HepG2 (cell line): ENCODE results near the gene E2F1.

Source experiments
- FOXK2 ChIP-seq: fragments of 450-650 bp; IDR thresholded peaks from 2 replicates; pipeline ENCODE4 v1.6.1; 2016
- MAFG ChIP-seq: sonication (generic); formaldehyde crosslinking; IDR thresholded peaks from 2 replicates; pipeline ENCODE4 v1.5.1; 2020; ENCODE audit warnings: mild to moderate bottlenecking, missing genetic modification reagents
- RAD21 ChIP-seq: fragments of 450-650 bp; formaldehyde crosslinking; IDR thresholded peaks from 2 replicates; pipeline ENCODE4 v1.5.0; 2020; ENCODE audit warnings: mild to moderate bottlenecking
- RELA ChIP-seq: sonication (generic); formaldehyde crosslinking; IDR thresholded peaks from 2 replicates; pipeline ENCODE4 v1.4.0; 2020; ENCODE audit warnings: missing genetic modification reagents
- TF ChIP-seq, protein P1 (sequence below): sonication (generic); formaldehyde crosslinking; IDR thresholded peaks from 2 replicates; pipeline ENCODE4 v1.5.0; 2020; ENCODE audit warnings: mild to moderate bottlenecking, missing genetic modification reagents, moderate library complexity
- TF ChIP-seq, protein P2 (sequence below): IDR thresholded peaks from 2 replicates; pipeline ENCODE4 v1.6.1; 2012; ENCODE audit warnings: low read length, improper control_type of control experiment

DNA sequence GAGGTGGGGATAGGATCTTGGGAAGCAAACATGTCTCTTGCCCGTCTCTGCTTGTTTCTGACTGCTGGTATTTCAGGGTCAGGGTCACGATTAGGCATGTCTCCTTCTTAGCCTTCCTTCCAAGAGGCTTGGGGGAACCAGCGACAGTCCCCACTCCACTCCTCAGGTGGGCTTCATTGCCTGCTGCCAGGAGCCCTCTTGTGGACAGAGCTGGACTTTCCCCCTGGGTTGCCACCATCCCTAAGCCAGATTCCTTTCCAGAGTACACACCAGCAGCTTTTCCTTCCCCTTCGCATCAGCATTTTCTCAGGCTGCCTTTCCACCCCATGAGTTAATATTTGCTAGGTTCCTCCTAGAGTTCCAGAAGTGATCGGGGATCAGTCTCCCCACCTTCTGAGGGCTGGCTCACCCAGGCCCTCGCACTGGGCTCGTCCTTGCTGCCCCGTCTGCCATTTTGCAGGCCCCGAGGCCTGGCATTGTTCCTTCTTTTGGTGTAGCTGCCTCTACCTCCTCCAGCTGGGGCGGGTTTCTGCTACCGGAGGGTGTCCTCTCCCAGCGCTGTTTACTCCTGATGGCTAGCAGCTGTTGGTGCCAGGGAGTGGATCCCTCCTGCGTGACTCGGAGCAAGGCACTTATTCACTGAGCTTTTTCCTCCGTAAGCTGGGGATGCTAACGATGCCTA lies 32.8 kb downstream of the E2F1 start:
- TF ChIP-seq FOXK2 (no peak), RAD21 (CRISPR knock-in tag) (peak; percentile 96), RELA (CRISPR knock-in tag) (no peak), MAFG (CRISPR knock-in tag) (no peak)
- TF ChIP-seq, protein P1, sequence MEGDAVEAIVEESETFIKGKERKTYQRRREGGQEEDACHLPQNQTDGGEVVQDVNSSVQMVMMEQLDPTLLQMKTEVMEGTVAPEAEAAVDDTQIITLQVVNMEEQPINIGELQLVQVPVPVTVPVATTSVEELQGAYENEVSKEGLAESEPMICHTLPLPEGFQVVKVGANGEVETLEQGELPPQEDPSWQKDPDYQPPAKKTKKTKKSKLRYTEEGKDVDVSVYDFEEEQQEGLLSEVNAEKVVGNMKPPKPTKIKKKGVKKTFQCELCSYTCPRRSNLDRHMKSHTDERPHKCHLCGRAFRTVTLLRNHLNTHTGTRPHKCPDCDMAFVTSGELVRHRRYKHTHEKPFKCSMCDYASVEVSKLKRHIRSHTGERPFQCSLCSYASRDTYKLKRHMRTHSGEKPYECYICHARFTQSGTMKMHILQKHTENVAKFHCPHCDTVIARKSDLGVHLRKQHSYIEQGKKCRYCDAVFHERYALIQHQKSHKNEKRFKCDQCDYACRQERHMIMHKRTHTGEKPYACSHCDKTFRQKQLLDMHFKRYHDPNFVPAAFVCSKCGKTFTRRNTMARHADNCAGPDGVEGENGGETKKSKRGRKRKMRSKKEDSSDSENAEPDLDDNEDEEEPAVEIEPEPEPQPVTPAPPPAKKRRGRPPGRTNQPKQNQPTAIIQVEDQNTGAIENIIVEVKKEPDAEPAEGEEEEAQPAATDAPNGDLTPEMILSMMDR (CRISPR knock-in tag), result peak; percentile 99
- TF ChIP-seq, protein P2, sequence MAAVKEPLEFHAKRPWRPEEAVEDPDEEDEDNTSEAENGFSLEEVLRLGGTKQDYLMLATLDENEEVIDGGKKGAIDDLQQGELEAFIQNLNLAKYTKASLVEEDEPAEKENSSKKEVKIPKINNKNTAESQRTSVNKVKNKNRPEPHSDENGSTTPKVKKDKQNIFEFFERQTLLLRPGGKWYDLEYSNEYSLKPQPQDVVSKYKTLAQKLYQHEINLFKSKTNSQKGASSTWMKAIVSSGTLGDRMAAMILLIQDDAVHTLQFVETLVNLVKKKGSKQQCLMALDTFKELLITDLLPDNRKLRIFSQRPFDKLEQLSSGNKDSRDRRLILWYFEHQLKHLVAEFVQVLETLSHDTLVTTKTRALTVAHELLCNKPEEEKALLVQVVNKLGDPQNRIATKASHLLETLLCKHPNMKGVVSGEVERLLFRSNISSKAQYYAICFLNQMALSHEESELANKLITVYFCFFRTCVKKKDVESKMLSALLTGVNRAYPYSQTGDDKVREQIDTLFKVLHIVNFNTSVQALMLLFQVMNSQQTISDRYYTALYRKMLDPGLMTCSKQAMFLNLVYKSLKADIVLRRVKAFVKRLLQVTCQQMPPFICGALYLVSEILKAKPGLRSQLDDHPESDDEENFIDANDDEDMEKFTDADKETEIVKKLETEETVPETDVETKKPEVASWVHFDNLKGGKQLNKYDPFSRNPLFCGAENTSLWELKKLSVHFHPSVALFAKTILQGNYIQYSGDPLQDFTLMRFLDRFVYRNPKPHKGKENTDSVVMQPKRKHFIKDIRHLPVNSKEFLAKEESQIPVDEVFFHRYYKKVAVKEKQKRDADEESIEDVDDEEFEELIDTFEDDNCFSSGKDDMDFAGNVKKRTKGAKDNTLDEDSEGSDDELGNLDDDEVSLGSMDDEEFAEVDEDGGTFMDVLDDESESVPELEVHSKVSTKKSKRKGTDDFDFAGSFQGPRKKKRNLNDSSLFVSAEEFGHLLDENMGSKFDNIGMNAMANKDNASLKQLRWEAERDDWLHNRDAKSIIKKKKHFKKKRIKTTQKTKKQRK, result no peak
